Mesenteric fat pad (tissue), 1 donor: ENCODE data around the gene PSG6. TPM values are rescaled to one million over a fixed set of nuclear protein-coding genes. Genes with fewer than 3 reads are reported as not detected.
"Not testable (repeated sequence)": the region's sequence is repeated elsewhere in the genome, so short reads cannot be mapped to it uniquely, and the experiment has no call there.

Experiments
- DNase-seq: peaks from one replicate; pipeline ENCODE4 v3.0.0-alpha.2; 2020; ENCODE audit warnings: low spot score
- long read RNA-seq: library from polyadenylated mRNA; unstranded; transcript quantifications from one replicate; pipeline ENCODE4 v2.0.0, GENCODE V29; 2020
- total RNA-seq: library from RNA; stranded (reverse); fragmentation: NEBNext Ultra II Directional; extraction: Animal tissue kit (Norgen Biotek cat#: 25700); gene quantifications from one replicate; pipeline ENCODE4 v1.2.1, GENCODE V29; 2021
- donor health status: DM: yes; HTN: yes; CAD: no.

PSG6 gene
- total RNA-seq, result not detected
- long read RNA-seq, result 0 reads

- DNase-seq, result not testable (repeated sequence)
Measured at GRCh38 chr19:42917634-42918033, at the start of gene PSG6. TSS of gene PSG6 (minus strand) at chr19:42917894. CDS start at chr19:42917792, 102 bp downstream.

- DNase-seq, result no peak
Measured at GRCh38 chr19:42965176-42965575, 47.5 kb upstream of the PSG6 start.

GRCh38 chr19:42961119-42961518 lies 43.4 kb upstream of the PSG6 start:
- DNase-seq, result no peak

- DNase-seq, result not testable (repeated sequence)
Measured at GRCh38 chr19:42952126-42952525, 34.4 kb upstream of the PSG6 start.

GRCh38 chr19:42951476-42951875 lies 33.8 kb upstream of the PSG6 start:
- not testable (repeated sequence) for DNase-seq

- DNase-seq, result no peak
Measured at GRCh38 chr19:42942187-42942789, 24.6 kb upstream of the PSG6 start.

- not testable (repeated sequence) for DNase-seq
Measured at GRCh38 chr19:42937107-42937506, 19.4 kb upstream of the PSG6 start, which contains the start of gene PSG7. TSS of gene PSG7 (minus strand) at chr19:42937207. CDS start at chr19:42937076, 131 bp downstream.

- DNase-seq, result not testable (repeated sequence)
Measured at GRCh38 chr19:42934726-42935125, 17.0 kb upstream of the PSG6 start.

- DNase-seq, result not testable (repeated sequence)
Measured at GRCh38 chr19:42934183-42934582, 16.5 kb upstream of the PSG6 start.

- not testable (repeated sequence) for DNase-seq
Measured at GRCh38 chr19:42933412-42933811, 15.7 kb upstream of the PSG6 start.

GRCh38 chr19:42932485-42933101 lies 14.9 kb upstream of the PSG6 start:
- DNase-seq, result not testable (repeated sequence)

- DNase-seq, result not testable (repeated sequence)
Measured at GRCh38 chr19:42930214-42930613, 12.5 kb upstream of the PSG6 start.

- DNase-seq, result no peak
Measured at GRCh38 chr19:42928896-42929295, 11.2 kb upstream of the PSG6 start.

- DNase-seq, result no peak
Measured at GRCh38 chr19:42926781-42927180, 9.1 kb upstream of the PSG6 start.

- not testable (repeated sequence) for DNase-seq
Measured at GRCh38 chr19:42923106-42923505, 5.4 kb upstream of the PSG6 start.

GRCh38 chr19:42920971-42921370 lies 3.3 kb upstream of the PSG6 start:
- not testable (repeated sequence) for DNase-seq

- no peak for DNase-seq
Measured at GRCh38 chr19:42919757-42920079, 2.0 kb upstream of the PSG6 start.

GRCh38 chr19:42919070-42919756 lies 1.5 kb upstream of the PSG6 start:
- not testable (repeated sequence) for DNase-seq

GRCh38 chr19:42918377-42919069 lies 829 bp upstream of the PSG6 start:
- DNase-seq, result not testable (repeated sequence)

- not testable (repeated sequence) for DNase-seq
Measured at GRCh38 chr19:42916931-42917330, 763 bp downstream of the PSG6 start.

- not testable (repeated sequence) for DNase-seq
Measured at GRCh38 chr19:42913516-42913915, 4.2 kb downstream of the PSG6 start.

- DNase-seq, result not testable (repeated sequence)
Measured at GRCh38 chr19:42912941-42913340, 4.8 kb downstream of the PSG6 start.
